GM10248 (cell line): ENCODE measurements around the gene TGFBR3.

Experiments
- CTCF ChIA-PET: fragments of 300-600 bp; sonication (Branson Sonifier 250); formaldehyde crosslinking; extraction: SDS; loops from one replicate; lab custom pipeline; 2021; ENCODE audit warnings: antibody characterized with exemption; lab: Yijun Ruan, JAX
- POLR2A ChIA-PET: fragments of 350-650 bp; sonication (Branson Sonifier 250); formaldehyde crosslinking; extraction: SDS; loops from one replicate; lab custom pipeline; 2020; ENCODE audit warnings: antibody characterized with exemption; lab: Yijun Ruan, JAX
- DNase-seq: peaks from one replicate; pipeline ENCODE4 v3.0.0; 2012; ENCODE audit errors: extremely low spot score
- CTCF ChIP-seq: IDR thresholded peaks from 2 replicates; pipeline ENCODE4 v1.5.1; 2012; ENCODE audit warnings: mild to moderate bottlenecking, low read depth; ENCODE audit errors: extremely low read depth, missing control alignments, control extremely low read depth

Gene TGFBR3

GRCh38 chr1:91640877-91641526, 244.9 kb downstream of the TGFBR3 start:
- ChIA-PET POLR2A (no interaction called here), CTCF (interaction anchor here (1.1 kb wide), 1 partner anchor 10 kb away, joined by 3 read pairs; no protein-coding TSS in a partner anchor)
- no peak for DNase-seq
- TF ChIP-seq CTCF = no peak

GRCh38 chr1:91637539-91637994, 248.4 kb downstream of the TGFBR3 start:
- CTCF ChIA-PET = interaction anchor here (0.7 kb wide), 1 partner anchor 8 kb away, joined by 4 read pairs; no protein-coding TSS in a partner anchor
- no peak for DNase-seq
- no peak for TF ChIP-seq CTCF
- POLR2A ChIA-PET = no interaction called here

DNA sequence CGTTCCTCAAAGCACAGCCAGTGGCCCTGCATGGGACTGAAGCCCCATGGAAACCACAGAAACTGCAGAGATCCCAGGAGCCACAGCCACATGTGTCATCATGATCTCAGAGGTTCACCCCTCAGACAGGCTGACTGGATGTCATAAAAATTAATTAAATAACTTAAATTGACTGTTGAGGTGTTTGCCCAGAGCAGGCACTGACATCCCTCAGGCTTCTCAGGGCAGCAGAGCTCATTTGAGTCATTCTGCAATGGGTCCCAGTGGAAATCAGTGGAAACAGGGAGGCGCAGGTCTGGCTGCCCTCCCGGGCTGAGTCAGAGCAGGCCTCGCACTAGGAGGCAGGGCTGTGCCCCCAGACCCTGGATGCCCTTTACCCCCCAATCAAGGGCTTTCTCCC, 250.2 kb downstream of the TGFBR3 start:
- POLR2A ChIA-PET = no interaction called here
- DNase-seq = no peak
- CTCF ChIA-PET = no interaction called here
- TF ChIP-seq CTCF = no peak

GRCh38 chr1:91633438-91633837, 252.5 kb downstream of the TGFBR3 start:
- DNase-seq = no peak
- POLR2A ChIA-PET = no interaction called here
- no peak for TF ChIP-seq CTCF
- CTCF ChIA-PET = interaction anchor here (1.1 kb wide), 1 partner anchor 25 kb away, joined by 3 read pairs; no protein-coding TSS in a partner anchor

GRCh38 chr1:91631718-91632330, 254.1 kb downstream of the TGFBR3 start:
- CTCF ChIA-PET = no interaction called here
- POLR2A ChIA-PET = no interaction called here
- DNase-seq = no peak
- TF ChIP-seq CTCF = no peak

- ChIA-PET CTCF (no interaction called here), POLR2A (no interaction called here)
- TF ChIP-seq CTCF = no peak
- no peak for DNase-seq
Observed at GRCh38 chr1:91630803-91631202, 255.1 kb downstream of the TGFBR3 start.
